Keratinocyte (primary cell): ENCODE measurements around the gene TTLL5. TPM values are rescaled to one million over a fixed set of nuclear protein-coding genes. Genes with fewer than 3 reads are reported as not detected.

ENCODE experiments used
- DNase-seq: peaks from one replicate; pipeline ENCODE4 v3.0.0-alpha.2; 2011; ENCODE audit warnings: low read depth, missing footprints, low spot score
- FAIRE-seq: peaks from 2 replicates; lab custom pipeline; 2011; peaks lifted over from hg19 to GRCh38; lab: Jason Lieb, UNC
- H2AFZ ChIP-seq: 2 replicates; pipeline ENCODE4 v1.6.0; 2012; ENCODE audit warnings: low read length, control low read depth, inconsistent platforms; ENCODE audit not compliant: control insufficient read depth
- H3K27ac ChIP-seq: 2 replicates; pipeline ENCODE4 v1.5.1; 2011; ENCODE audit warnings: low read length; ENCODE audit not compliant: control insufficient read depth, insufficient read depth
- H3K27me3 ChIP-seq: 3 replicates; pipeline ENCODE4 v1.6.0; 2011; ENCODE audit warnings: low read length; ENCODE audit not compliant: control insufficient read depth, insufficient read depth; ENCODE audit errors: extremely low read depth
- H3K36me3 ChIP-seq, 2 experiments: 2 replicates in 1 of 2; 3 replicates in 1 of 2; pipeline ENCODE4 v1.5.1; 2011; ENCODE audit warnings: low read length in 2 of 2, mild to moderate bottlenecking in 1 of 2; ENCODE audit not compliant: control insufficient read depth in 2 of 2, insufficient read depth in 2 of 2; ENCODE audit errors: extremely low read depth in 1 of 2
- H3K4me1 ChIP-seq: 3 replicates; pipeline ENCODE4 v1.5.1; 2011; ENCODE audit warnings: low read length; ENCODE audit not compliant: control insufficient read depth, insufficient read depth; ENCODE audit errors: extremely low read depth
- H3K4me2 ChIP-seq: 3 replicates; pipeline ENCODE4 v1.6.0; 2011; ENCODE audit warnings: low read depth, low read length; ENCODE audit not compliant: control insufficient read depth, insufficient read depth; ENCODE audit errors: extremely low read depth
- H3K4me3 ChIP-seq, 3 experiments: fragments of 200-600 bp in 1 of 3; sonication (generic) in 1 of 3; 2 replicates in 2 of 3; 3 replicates in 1 of 3; pipeline ENCODE4 v1.5.1; 2011 to 2016; ENCODE audit warnings: low read length in 3 of 3, mild to moderate bottlenecking in 3 of 3, control low read depth in 2 of 3, inconsistent platforms in 1 of 3, low read depth in 1 of 3, mixed read lengths in 1 of 3, mixed run types in 1 of 3, moderate library complexity in 1 of 3; ENCODE audit not compliant: control insufficient read depth in 2 of 3, insufficient read depth in 2 of 3; ENCODE audit errors: extremely low read depth in 1 of 3
- H3K79me2 ChIP-seq: 2 replicates; pipeline ENCODE4 v1.6.0; 2012; ENCODE audit warnings: low read length; ENCODE audit not compliant: control insufficient read depth, insufficient read depth
- H3K9ac ChIP-seq: 3 replicates; pipeline ENCODE4 v1.6.0; 2011; ENCODE audit warnings: low read length; ENCODE audit not compliant: control insufficient read depth, insufficient read depth; ENCODE audit errors: extremely low read depth
- H3K9me1 ChIP-seq: 3 replicates; pipeline ENCODE4 v1.6.0; 2011; ENCODE audit warnings: low read length; ENCODE audit not compliant: control insufficient read depth, insufficient read depth; ENCODE audit errors: extremely low read depth
- H3K9me3 ChIP-seq: 2 replicates; pipeline ENCODE4 v1.5.1; 2012; ENCODE audit warnings: low read depth, low read length; ENCODE audit not compliant: control insufficient read depth
- H4K20me1 ChIP-seq: 3 replicates; pipeline ENCODE4 v1.6.0; 2011; ENCODE audit warnings: low read length; ENCODE audit not compliant: control insufficient read depth, insufficient read depth; ENCODE audit errors: extremely low read depth
- EZH2 ChIP-seq: IDR thresholded peaks from one replicate; pipeline ENCODE4 v1.6.1; 2012; ENCODE audit warnings: inconsistent platforms, mild to moderate bottlenecking, low read length, moderate library complexity
- dilution Hi-C: fragments of 300-500 bp; cut with MboI; formaldehyde crosslinking; loops from one replicate; pipeline ENCODE4 v1.7.0; 2020; ENCODE audit warnings: low sequenced_read_pairs; ENCODE audit not compliant: extremely low pct_ligation_motif_present
- polyA plus RNA-seq, 5 experiments: library from polyadenylated mRNA; depleted of rRNA in 3 of 5; stranded (reverse) in 3 of 5; stranded (forward) in 1 of 5; unstranded in 1 of 5; fragments of >200 nt; gene quantifications; 1 replicate in 1 of 5; 2 replicates in 3 of 5; 3 replicates in 1 of 5; pipeline versions ENCODE4 v1.2.1 to v1.2.3, GENCODE V29; 2011 to 2012; ENCODE audit warnings: missing spikeins in 2 of 5, low read depth in 1 of 5, low replicate concordance in 1 of 5
- TF ChIP-seq, protein P1 (sequence below), 3 experiments: IDR thresholded peaks in 1 of 3; conservative IDR thresholded peaks in 1 of 3; optimal IDR thresholded peaks in 1 of 3; 2 replicates in 2 of 3; 3 replicates in 1 of 3; pipeline versions ENCODE3 to v1.5.1; 2011; ENCODE audit warnings: low read length in 3 of 3, mild to moderate bottlenecking in 3 of 3, moderate library complexity in 2 of 3, control low read depth in 1 of 3, inconsistent platforms in 1 of 3; ENCODE audit not compliant: insufficient read depth in 2 of 3; ENCODE audit errors: extremely low read depth in 1 of 3

Gene TTLL5
- polyA plus RNA-seq, 1 donor (not counting 4 experiments of a cell fraction or from before 2014, with no cell fraction given), result 20.7 TPM

DNA sequence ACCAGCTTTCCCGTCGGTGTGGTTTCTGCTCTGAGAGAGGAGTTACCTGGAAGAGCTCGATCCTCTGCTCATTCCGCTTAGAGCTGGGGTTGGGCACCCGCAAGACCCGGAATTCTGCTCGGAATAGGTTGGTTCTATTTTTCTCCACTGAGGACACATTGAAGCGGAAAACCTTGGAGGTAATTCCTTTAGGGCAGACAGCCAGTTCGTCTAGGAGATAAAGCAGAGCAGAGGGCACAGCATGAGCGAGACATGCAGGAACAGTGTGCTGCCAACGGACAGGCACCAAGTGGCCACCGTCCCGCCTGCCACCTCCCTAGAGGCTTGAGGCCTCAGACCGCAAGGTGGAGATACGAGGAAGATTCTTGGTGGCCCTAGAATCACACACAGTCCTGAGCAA is 310.5 kb downstream of the TTLL5 start:
- no peaks in the 10 kb centered on the region for H3K4me1 ChIP-seq
- H4K20me1 ChIP-seq, result no peaks in the 10 kb centered on the region
- H3K27ac ChIP-seq, result no peak overlapping the region
- no peak for FAIRE-seq
- H3K9ac ChIP-seq, result no peak overlapping the region
- H3K9me1 ChIP-seq, result peaks cover 2% of the 10 kb centered on the region
- no peak overlapping the region for H3K4me3 ChIP-seq
- TF ChIP-seq, protein P1, sequence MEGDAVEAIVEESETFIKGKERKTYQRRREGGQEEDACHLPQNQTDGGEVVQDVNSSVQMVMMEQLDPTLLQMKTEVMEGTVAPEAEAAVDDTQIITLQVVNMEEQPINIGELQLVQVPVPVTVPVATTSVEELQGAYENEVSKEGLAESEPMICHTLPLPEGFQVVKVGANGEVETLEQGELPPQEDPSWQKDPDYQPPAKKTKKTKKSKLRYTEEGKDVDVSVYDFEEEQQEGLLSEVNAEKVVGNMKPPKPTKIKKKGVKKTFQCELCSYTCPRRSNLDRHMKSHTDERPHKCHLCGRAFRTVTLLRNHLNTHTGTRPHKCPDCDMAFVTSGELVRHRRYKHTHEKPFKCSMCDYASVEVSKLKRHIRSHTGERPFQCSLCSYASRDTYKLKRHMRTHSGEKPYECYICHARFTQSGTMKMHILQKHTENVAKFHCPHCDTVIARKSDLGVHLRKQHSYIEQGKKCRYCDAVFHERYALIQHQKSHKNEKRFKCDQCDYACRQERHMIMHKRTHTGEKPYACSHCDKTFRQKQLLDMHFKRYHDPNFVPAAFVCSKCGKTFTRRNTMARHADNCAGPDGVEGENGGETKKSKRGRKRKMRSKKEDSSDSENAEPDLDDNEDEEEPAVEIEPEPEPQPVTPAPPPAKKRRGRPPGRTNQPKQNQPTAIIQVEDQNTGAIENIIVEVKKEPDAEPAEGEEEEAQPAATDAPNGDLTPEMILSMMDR (optimal IDR thresholded peaks at IDR 0.05 in 1 of 3, IDR thresholded peaks at IDR 0.05 in 1 of 3, conservative IDR thresholded peaks at IDR 0.05 in 1 of 3; ENCODE audit: extremely low read depth in 1 of 3, insufficient read depth in 2 of 3, low read length in 3 of 3), result no peak
- TF ChIP-seq EZH2, result no peak
- H2AFZ ChIP-seq, result no peak overlapping the region
- DNase-seq, result no peak
- dilution Hi-C loops, result no loop called here
- H3K36me3 ChIP-seq, result no peaks in the 10 kb centered on the region
- no peak overlapping the region for H3K4me2 ChIP-seq
- no peaks in the 10 kb centered on the region for H3K79me2 ChIP-seq
- no peaks in the 10 kb centered on the region for H3K27me3 ChIP-seq
- H3K9me3 ChIP-seq, result no peaks in the 10 kb centered on the region

DNA sequence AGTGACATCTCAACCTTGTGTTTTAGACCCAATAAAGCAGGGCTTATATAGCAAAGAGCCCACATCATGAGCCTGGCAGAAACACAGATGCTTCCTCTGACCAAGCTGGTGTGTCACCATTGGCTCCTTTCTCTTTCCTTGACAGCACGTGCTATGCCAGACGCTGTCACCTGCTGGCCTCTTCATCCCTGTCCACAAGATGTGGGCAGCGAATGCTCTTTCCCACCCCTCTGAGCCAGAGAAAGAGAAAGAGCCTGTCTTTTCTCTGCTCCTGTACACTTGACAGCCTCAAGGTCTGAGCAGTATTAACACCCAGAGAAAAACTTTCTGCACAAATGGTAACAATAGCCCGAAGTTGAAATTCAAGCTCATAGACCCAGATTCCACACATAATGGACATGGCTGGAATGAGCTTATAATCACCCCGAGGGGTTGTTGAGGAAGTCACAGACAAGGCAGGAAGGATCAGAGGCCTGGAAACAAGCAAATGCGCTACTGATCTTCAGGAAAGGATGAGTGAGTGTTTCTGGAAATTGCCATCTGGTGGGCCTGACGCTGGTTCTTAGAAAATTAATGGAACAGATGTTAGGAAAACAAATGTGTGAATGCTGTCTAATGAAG is 311.9 kb downstream of the TTLL5 start:
- no peaks in the 10 kb centered on the region for H3K36me3 ChIP-seq
- no peak overlapping the region for H3K27ac ChIP-seq
- no peaks in the 10 kb centered on the region for H3K9me3 ChIP-seq
- dilution Hi-C loops, result no loop called here
- H3K79me2 ChIP-seq, result no peaks in the 10 kb centered on the region
- no peaks in the 10 kb centered on the region for H4K20me1 ChIP-seq
- H3K9me1 ChIP-seq, result peaks cover 2% of the 10 kb centered on the region
- DNase-seq (no peak), FAIRE-seq (no peak)
- no peaks in the 10 kb centered on the region for H3K27me3 ChIP-seq
- no peak overlapping the region for H2AFZ ChIP-seq
- H3K4me2 ChIP-seq, result no peak overlapping the region
- H3K4me1 ChIP-seq, result no peaks in the 10 kb centered on the region
- no peak for TF ChIP-seq EZH2
- TF ChIP-seq, protein P1 (optimal IDR thresholded peaks at IDR 0.05 in 1 of 3, IDR thresholded peaks at IDR 0.05 in 1 of 3, conservative IDR thresholded peaks at IDR 0.05 in 1 of 3; ENCODE audit: extremely low read depth in 1 of 3, insufficient read depth in 2 of 3, low read length in 3 of 3), result no peak
- H3K9ac ChIP-seq, result no peak overlapping the region
- H3K4me3 ChIP-seq, result no peak overlapping the region
